GM19238 (cell line): ENCODE results near the gene MSN.

Experiments used
- DNase-seq: peaks from one replicate; pipeline ENCODE4 v3.0.0; 2011; ENCODE audit warnings: low spot score; ENCODE audit not compliant: insufficient read length

The MSN gene

DNA sequence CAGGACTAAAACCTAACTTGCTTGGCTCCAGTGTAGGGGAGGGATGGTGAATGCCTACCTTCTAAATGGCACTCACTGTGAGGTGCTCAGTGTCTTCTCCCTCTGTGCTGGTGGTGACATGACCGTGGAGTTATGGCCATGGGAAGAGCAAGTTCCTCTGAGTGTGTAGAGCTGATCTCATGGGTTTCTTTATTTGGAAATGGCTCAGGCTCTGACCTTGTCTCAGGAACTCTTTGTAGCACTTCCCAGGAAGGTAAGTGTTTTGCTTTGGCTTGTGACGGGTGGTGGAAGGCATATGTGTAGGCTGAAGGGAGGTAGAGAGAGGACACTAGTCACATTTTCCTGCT is 6.4 kb downstream of the MSN start:
- no peak for DNase-seq

GRCh38 chrX:65674204-65674893 is 6.9 kb downstream of the MSN start:
- DNase-seq = no peak

- no peak for DNase-seq
Measured at GRCh38 chrX:65677954-65678469, 10.6 kb downstream of the MSN start.

- no peak for DNase-seq
Measured at GRCh38 chrX:65679071-65679540, 11.7 kb downstream of the MSN start.

GRCh38 chrX:65681810-65682209 is 14.4 kb downstream of the MSN start:
- DNase-seq = no peak

DNA sequence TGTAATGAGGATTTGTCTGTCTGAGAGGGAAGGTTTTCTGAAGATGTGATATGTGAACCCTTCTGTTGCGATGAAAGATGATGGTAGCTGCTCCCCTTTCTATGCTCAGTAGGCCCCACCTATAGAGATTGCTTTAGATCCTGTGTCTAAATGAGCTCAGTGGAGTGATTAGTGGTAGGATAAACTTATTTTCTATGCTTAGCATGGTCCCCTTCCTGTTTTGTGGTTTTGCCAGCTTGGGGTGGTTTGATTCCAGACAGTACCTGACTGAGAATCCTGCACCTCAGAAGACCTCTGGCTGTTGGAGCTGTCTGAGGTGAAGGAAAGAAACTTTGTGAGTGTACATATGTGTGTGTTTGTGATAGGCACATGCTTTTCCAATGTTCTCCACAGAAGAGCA is 17.7 kb downstream of the MSN start:
- DNase-seq = no peak

DNA sequence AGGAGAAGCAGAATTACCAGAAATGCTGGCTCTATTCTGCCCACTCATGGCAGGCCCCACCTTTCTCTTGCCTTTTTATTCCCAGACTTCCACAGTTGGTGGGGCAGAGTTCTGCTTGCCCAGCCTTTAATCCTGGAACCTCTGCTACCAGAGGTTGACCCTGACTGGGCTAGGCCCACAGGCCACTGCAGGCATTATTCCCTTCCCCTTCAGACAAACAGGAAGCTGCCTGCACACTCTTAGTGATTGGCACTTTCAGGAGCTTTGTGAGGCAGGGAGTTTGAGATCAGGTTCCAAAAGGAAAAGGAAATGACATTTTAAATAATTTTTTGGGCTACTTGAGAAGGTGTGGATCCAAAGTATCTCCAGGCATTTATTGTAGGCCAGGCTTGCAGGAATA is 18.8 kb downstream of the MSN start:
- no peak for DNase-seq

- DNase-seq = no peak
Measured at GRCh38 chrX:65687367-65687766, 19.9 kb downstream of the MSN start.

DNA sequence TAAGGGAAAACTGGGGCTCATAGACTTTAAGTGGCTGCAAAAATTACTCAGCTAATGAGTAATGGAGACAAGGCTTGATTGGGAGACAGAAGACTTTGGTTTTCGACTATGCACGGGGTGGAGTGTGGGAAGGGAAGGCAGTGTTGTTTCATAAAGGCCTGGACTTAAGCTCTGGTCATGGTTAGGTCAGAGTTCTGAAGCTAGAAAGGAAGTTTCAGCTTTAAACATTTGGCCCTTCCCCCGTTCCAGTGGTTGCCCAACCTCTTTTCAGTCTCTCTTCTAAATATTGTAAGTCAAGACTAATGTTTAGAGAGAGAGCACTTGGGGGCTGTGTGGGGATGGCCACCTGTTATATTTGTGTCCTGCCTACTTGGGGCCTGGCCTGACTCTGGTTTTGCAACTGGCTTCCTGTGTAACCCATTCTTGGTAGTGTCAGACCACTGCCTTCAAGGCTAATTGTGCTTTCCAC is 21.0 kb downstream of the MSN start:
- DNase-seq = peak; percentile 60

- no peak for DNase-seq
Measured at GRCh38 chrX:65689377-65689776, 21.9 kb downstream of the MSN start.

DNA sequence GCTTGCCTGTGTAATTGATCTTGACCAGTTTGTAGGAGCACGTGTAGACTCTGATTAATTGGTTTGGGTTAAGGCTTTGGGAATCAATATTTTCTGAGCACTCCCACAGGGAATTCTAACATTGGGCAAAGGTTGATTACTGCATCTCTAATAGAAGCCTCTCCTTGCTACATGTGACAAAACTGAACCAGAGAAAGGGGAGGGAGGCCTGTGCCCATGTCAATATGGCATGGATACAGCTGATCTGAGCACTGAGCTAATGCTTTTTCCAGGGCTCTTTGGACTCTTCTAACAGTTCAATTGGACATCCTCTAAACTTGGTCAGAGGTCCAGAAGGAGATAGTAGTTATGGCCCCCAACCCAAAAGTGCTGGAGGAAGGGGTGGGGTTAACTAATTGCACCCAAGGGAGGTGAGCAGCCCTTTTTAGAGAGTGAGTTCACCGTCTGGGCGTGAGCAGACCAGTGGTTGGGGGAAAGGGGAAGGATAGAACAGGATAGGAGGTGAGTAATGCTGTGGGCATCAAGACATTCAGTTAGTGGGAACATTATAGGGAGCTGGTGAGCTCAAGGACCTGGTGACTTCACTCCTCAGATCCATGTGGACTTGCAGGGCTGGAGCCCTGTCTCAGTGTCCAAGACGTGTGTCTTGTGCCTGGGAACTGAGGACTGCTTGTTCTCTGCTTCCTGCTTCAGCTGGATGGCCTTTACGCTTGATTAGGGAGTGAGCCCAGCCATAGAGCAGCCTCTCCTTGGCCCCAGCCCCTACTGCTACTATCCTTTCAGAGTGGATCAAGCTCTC is 22.8 kb downstream of the MSN start:
- no peak for DNase-seq

GRCh38 chrX:65695849-65696449 is 28.5 kb downstream of the MSN start:
- DNase-seq = no peak

DNA sequence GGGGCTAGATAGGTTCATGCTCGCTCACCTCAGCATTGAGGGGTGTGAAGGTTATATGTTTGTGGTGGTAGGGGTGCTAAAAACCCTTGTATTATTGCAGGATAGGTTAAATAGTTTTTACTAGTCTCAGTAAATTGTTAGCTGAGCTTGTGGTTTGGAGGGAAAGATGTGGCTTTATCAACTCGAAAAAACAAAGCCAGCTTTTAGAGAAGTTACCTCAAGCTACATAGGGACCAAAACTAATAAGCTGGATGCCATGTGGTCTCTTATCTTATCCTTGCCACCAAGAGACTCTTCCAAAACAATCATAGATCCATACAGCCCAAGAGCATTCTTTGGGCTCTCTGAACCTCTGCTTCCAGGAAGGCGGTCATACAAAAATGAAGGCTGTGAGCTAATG is 29.2 kb downstream of the MSN start:
- no peak for DNase-seq

DNA sequence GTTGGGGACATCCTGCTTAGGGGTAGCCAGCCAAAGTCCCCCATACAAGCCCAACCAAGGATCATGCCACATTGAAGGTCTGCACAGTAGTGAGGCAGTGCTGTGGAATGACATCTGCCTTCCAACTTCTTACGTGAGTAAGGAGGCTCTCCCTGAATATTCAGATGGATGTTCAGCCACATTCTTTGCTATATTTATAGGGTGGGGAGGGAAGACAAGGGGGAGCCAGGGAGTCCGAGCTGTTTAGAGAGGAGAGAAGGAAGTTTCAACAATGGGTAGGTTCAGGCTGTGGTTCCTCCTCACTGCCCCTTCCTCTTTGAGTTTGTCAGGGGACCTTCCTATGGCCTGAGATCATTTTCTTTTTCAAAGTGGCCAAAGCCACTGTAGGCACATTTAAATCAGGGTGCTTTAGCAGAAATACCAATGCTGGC is 29.8 kb downstream of the MSN start:
- no peak for DNase-seq

GRCh38 chrX:65697915-65698796 is 30.7 kb downstream of the MSN start:
- DNase-seq = peak; percentile 49

DNA sequence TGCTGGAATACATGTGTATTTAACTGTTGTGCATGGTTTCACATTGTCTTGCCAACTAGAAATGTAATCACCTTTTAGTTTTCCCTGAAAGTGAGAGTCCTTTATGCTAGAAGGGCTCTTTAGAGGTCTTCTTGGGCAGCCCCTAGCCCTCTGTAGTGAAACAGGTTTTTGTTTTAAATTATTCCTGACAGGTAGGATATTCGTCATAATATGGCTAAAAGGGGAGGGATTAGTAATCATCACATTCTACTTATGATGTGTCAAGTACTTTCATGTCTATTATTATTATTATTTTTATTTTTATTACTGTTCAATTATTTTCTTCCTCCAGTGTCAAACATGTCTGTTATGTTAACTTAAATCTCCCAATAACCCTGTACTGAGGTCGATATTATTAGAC is 35.5 kb downstream of the MSN start:
- DNase-seq = no peak

- no peak for DNase-seq
Measured at GRCh38 chrX:65705439-65705838, 38.0 kb downstream of the MSN start.

DNA sequence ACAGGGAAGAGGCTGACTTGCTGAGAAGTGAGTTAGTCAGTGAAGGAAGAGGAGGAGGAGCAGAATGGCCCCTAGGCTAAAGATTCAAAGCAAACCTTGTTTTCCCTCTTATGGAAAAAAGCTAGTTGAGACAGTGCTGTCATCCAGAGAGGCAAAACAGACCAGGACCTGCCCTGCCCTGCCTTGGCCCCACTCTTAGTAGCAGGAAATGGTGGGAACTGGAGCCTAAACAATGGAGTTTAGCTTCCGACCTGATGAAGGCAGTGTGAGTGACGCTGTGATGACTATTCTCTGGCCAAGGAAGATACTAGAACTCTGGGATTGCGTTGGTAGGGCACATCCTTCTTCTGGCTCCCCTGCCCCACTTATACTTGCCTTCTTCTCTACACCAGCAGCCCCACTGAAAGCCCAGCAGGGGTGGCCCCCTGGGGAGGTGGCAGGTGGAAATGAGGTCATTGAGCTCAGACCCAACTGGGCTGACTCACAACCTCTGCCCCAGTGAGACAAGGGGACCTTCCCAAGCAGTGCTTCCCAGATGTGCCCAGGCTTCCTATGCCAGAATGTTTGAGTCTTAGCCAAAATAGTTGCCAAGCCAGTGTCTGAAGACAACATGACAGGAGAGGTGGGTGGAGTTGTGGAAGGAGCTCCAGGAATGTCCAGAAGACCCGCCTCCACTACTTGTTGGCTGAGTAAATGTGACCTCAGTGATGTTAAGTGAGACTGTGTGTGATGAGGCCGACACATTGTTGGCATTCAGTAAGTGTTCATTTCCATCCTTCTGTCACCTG is 38.8 kb downstream of the MSN start:
- DNase-seq = no peak

DNA sequence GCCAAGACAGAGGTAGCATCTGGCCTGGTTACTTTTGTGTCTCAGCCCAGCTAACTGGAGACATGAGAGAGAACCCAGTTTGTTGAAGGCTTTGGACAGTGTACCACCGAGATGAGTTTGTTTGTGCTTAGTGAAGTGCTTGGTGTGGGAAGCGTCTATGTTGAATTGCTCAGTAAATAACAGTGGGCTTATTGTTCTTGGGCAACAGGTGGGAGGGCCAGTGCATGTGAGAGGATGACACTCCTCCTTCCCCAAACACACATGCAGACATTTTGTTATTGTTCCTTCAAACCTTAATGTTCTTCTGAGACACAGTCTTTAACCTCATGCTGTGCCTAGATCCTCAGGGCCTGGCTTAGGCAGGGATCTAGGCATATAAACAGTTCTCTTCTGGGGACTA is 39.7 kb downstream of the MSN start:
- no peak for DNase-seq

DNA sequence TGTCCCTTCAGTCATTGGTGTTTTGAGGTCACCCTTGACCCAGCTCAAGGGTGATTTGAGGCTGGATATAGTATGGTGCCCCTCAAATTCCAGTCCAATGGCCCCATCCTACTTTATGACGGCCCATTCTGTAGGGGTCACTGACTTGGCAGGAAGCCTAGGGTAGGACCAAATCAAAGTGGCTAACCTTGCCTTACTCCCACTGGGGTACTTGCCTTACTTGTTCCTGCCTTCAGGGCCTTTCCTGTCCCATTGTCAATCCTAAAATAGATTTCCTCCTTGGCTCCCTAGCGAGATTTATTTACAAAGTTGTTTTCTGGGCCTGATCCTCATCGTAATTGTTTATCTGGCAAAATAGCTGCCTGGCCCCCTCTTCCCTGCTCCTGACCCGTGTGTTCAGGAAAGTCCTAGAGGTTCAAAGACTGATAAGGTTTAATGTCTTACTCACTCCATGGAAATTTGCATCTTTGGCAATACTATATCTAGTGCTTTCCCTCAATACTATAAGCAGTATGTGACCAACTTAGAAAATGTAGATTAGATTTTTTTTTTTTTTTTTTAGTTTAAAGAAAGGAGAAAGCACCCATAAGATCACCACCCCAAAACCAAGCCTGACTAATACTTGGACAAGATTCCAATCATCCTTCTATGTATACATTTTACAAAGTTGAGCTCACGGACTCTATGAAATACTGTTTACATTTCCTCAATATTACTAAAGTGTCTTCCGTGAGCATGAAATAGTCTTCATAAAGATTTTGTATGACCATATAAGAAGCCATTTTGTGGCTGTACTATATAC is 44.8 kb downstream of the MSN start:
- DNase-seq = no peak
